SK-N-SH (cell line): ENCODE measurements around the gene SAXO1. TPM values are rescaled to one million over a fixed set of nuclear protein-coding genes. Genes with fewer than 3 reads are reported as not detected.

Experiments used
- CTCF ChIA-PET: fragments of 300-600, 350-600 bp; formaldehyde crosslinking; extraction: SDS; loops from one replicate; lab custom pipeline; 2021; lab: Yijun Ruan, JAX
- POLR2A ChIA-PET: fragments of 350-600 bp; sonication (Branson Sonifier 250); formaldehyde crosslinking; extraction: SDS; loops from one replicate; lab custom pipeline; 2020; ENCODE audit warnings: antibody characterized with exemption, inconsistent platforms; lab: Yijun Ruan, JAX
- DNase-seq: peaks from one replicate; pipeline ENCODE4 v3.0.0; 2012
- H2AFZ ChIP-seq: fragments of 200-600 bp; sonication (generic); 2 replicates; pipeline ENCODE4 v1.8.1; 2016; ENCODE audit warnings: antibody characterized with exemption, mild to moderate bottlenecking, low read depth
- H3F3A ChIP-seq: fragments of 200-600 bp; sonication (generic); replicated peaks from 2 replicates; pipeline ENCODE3; 2016; ENCODE audit warnings: antibody characterized with exemption, mild to moderate bottlenecking; ENCODE audit not compliant: insufficient read depth
- H3K27ac ChIP-seq, 2 experiments: fragments of 200-500 bp in 1 of 2; fragments of 200-600 bp in 1 of 2; sonication (Bioruptor generic) in 1 of 2; sonication (generic), shearing (Covaris generic) in 1 of 2; 2 replicates each; pipeline versions ENCODE4 v1.5.1 to v1.6.1; 2014 to 2016; ENCODE audit warnings: low read depth in 2 of 2, inconsistent platforms in 1 of 2, low read length in 1 of 2, mild to moderate bottlenecking in 1 of 2, mixed read lengths in 1 of 2
- H3K27me3 ChIP-seq: fragments of 200-600 bp; sonication (generic), shearing (Covaris generic); 2 replicates; pipeline ENCODE4 v1.6.1; 2016; ENCODE audit warnings: mixed run types; ENCODE audit not compliant: insufficient read depth
- H3K36me3 ChIP-seq, 2 experiments: fragments of 200-500 bp in 1 of 2; fragments of 200-600 bp in 1 of 2; sonication (Bioruptor generic) in 1 of 2; sonication (generic) in 1 of 2; replicated peaks in 1 of 2; 2 replicates each; pipeline versions ENCODE3 to v1.5.1; 2014 to 2016; ENCODE audit warnings: low read length in 1 of 2, mild to moderate bottlenecking in 1 of 2; ENCODE audit not compliant: insufficient read depth in 2 of 2, control insufficient read depth in 1 of 2
- H3K4me1 ChIP-seq, 2 experiments: fragments of 200-500 bp in 1 of 2; fragments of 200-600 bp in 1 of 2; sonication (Bioruptor generic) in 1 of 2; sonication (generic), shearing (Covaris generic) in 1 of 2; 2 replicates each; pipeline versions ENCODE4 v1.5.1 to v1.6.1; 2014 to 2016; ENCODE audit warnings: low read depth in 1 of 2, low read length in 1 of 2, mixed run types in 1 of 2; ENCODE audit not compliant: insufficient read depth in 2 of 2, control insufficient read depth in 1 of 2
- H3K4me2 ChIP-seq: fragments of 200-600 bp; sonication (generic), shearing (Covaris generic); 2 replicates; pipeline ENCODE4 v1.6.1; 2017; ENCODE audit warnings: mixed run types
- H3K4me3 ChIP-seq, 2 experiments: fragments of 200-500 bp in 1 of 2; fragments of 200-600 bp in 1 of 2; sonication (Bioruptor generic) in 1 of 2; sonication (generic), shearing (Covaris generic) in 1 of 2; 2 replicates each; pipeline versions ENCODE4 v1.5.1 to v1.8.1; 2014 to 2016; ENCODE audit warnings: low read depth in 2 of 2, inconsistent platforms in 1 of 2, low read length in 1 of 2, mild to moderate bottlenecking in 1 of 2, mixed read lengths in 1 of 2, moderate library complexity in 1 of 2
- H3K79me2 ChIP-seq: fragments of 200-600 bp; sonication (generic); 2 replicates; pipeline ENCODE4 v1.8.1; 2017; ENCODE audit warnings: mild to moderate bottlenecking; ENCODE audit not compliant: insufficient read depth
- H3K9ac ChIP-seq: fragments of 200-600 bp; sonication (generic); 2 replicates; pipeline ENCODE4 v1.6.1; 2017; ENCODE audit warnings: mixed run types
- H3K9me2 ChIP-seq: fragments of 200-600 bp; sonication (generic); 2 replicates; pipeline ENCODE4 v1.6.1; 2017; ENCODE audit warnings: mixed run types
- H3K9me3 ChIP-seq: fragments of 200-600 bp; sonication (generic); 2 replicates; pipeline ENCODE4 v1.6.1; 2017; ENCODE audit warnings: mixed run types, mild to moderate bottlenecking, moderate library complexity
- H4K20me1 ChIP-seq: fragments of 200-600 bp; sonication (generic); 2 replicates; pipeline ENCODE4 v1.6.1; 2017; ENCODE audit warnings: mild to moderate bottlenecking, mixed run types; ENCODE audit not compliant: insufficient read depth
- CHD2 ChIP-seq: fragments of 150-350 bp; IDR thresholded peaks from 2 replicates; pipeline ENCODE4 v1.6.1; 2018; ENCODE audit warnings: low read length; ENCODE audit not compliant: partially characterized antibody
- CTCF ChIP-seq: fragments of 200-600 bp; sonication (generic); IDR thresholded peaks from 2 replicates; pipeline ENCODE4 v1.6.1; 2017; ENCODE audit warnings: antibody characterized with exemption, mild to moderate bottlenecking, moderate library complexity
- ELF1 ChIP-seq: IDR thresholded peaks from 2 replicates; pipeline ENCODE4 v1.4.0; 2012
- EP300 ChIP-seq, 2 experiments: IDR thresholded peaks; 2 replicates each; pipeline versions ENCODE4 v1.4.0 to v1.6.1; 2012; ENCODE audit warnings: borderline replicate concordance in 1 of 2, low read depth in 1 of 2, low read length in 1 of 2
- EZH2phosphoT487 ChIP-seq: fragments of 200-600 bp; sonication (generic); IDR thresholded peaks from 2 replicates; pipeline ENCODE4 v1.6.1; 2017; ENCODE audit warnings: low read depth, mixed run types, mild to moderate bottlenecking, antibody characterized with exemption, moderate library complexity, borderline replicate concordance
- FOXJ3 ChIP-seq: sonication (generic); formaldehyde crosslinking; IDR thresholded peaks from 2 replicates; pipeline ENCODE4 v1.5.1; 2020; ENCODE audit warnings: mild to moderate bottlenecking, missing genetic modification reagents
- GABPA ChIP-seq: IDR thresholded peaks from 2 replicates; pipeline ENCODE4 v1.4.0; 2012; ENCODE audit warnings: low read depth, mild to moderate bottlenecking
- GATA2 ChIP-seq: sonication (generic); formaldehyde crosslinking; IDR thresholded peaks from 2 replicates; pipeline ENCODE4 v1.5.0; 2020; ENCODE audit warnings: mild to moderate bottlenecking, missing genetic modification reagents
- IRF3 ChIP-seq: fragments of 150-350 bp; IDR thresholded peaks from 2 replicates; pipeline ENCODE4 v1.6.1; 2016; ENCODE audit warnings: mild to moderate bottlenecking, low read depth, low read length
- JUND ChIP-seq: IDR thresholded peaks from 2 replicates; pipeline ENCODE4 v1.4.0; 2012
- MAX ChIP-seq: IDR thresholded peaks from 2 replicates; pipeline ENCODE4 v1.4.0; 2012; ENCODE audit warnings: low read depth
- MEF2A ChIP-seq: IDR thresholded peaks from 2 replicates; pipeline ENCODE4 v1.4.0; 2012; ENCODE audit warnings: low read depth, borderline replicate concordance
- NRF1 ChIP-seq: IDR thresholded peaks from 2 replicates; pipeline ENCODE4 v1.6.1; 2012; ENCODE audit warnings: low read depth, mild to moderate bottlenecking, low read length
- RCOR1 ChIP-seq: fragments of 150-350 bp; IDR thresholded peaks from 2 replicates; pipeline ENCODE4 v1.6.1; 2017; ENCODE audit warnings: antibody characterized with exemption, low read length
- RFX5 ChIP-seq: IDR thresholded peaks from 2 replicates; pipeline ENCODE4 v1.6.1; 2012; ENCODE audit warnings: mild to moderate bottlenecking, improper control_type of control experiment, low read length
- SIN3A ChIP-seq: IDR thresholded peaks from 2 replicates; pipeline ENCODE4 v1.6.1; 2012; ENCODE audit warnings: low read depth, mild to moderate bottlenecking, low read length, moderate library complexity, borderline replicate concordance
- TAF1 ChIP-seq: IDR thresholded peaks from 2 replicates; pipeline ENCODE4 v1.6.1; 2012; ENCODE audit warnings: low read depth, mild to moderate bottlenecking, low read length, moderate library complexity, borderline replicate concordance
- TCF12 ChIP-seq: IDR thresholded peaks from 2 replicates; pipeline ENCODE4 v1.4.0; 2012
- USF2 ChIP-seq: fragments of 150-350 bp; IDR thresholded peaks from 2 replicates; pipeline ENCODE4 v1.6.1; 2017; ENCODE audit warnings: antibody characterized with exemption, low read length, low read depth, borderline replicate concordance
- YY1 ChIP-seq: IDR thresholded peaks from 2 replicates; pipeline ENCODE4 v1.4.0; 2012; ENCODE audit warnings: low read depth, mild to moderate bottlenecking
- WGBS: methylation state at CpG from one replicate; pipeline ENCODE4 v1.1.6; 2017; ENCODE audit warnings: low lambda C conversion rate; 5-methylcytosine and 5-hydroxymethylcytosine counted together
- polyA plus RNA-seq, 3 experiments: library from polyadenylated mRNA; depleted of rRNA; stranded (reverse); fragments of >200 nt; gene quantifications; 2 replicates each; pipeline ENCODE4 v1.2.3, GENCODE V29; 2012

The SAXO1 gene
- polyA plus RNA-seq, 1 of the 3 experiments (the other 2 are of a cell fraction): 0.03 TPM

GRCh38 chr9:19048966-19049916 lies 16.2 kb upstream of the SAXO1 start, which contains the start of gene RRAGA (continued):
- peak; percentile 92 for TF ChIP-seq CTCF
- TF ChIP-seq NRF1: no peak
- no peak for TF ChIP-seq MEF2A
- TF ChIP-seq JUND: no peak
- no peak for TF ChIP-seq RCOR1
- peak; percentile 90 for TF ChIP-seq MAX
- no peak for TF ChIP-seq IRF3
- peak; percentile 76 for TF ChIP-seq GABPA
- no peak for TF ChIP-seq EZH2phosphoT487
- peak; percentile 59; the same call in 1 of the 2 replicates for TF ChIP-seq FOXJ3 (CRISPR knock-in tag)

GRCh38 chr9:19036611-19037010 lies 3.6 kb upstream of the SAXO1 start:
- no peak for DNase-seq
- no peak overlapping the region for H3K4me2 ChIP-seq
- 88% methylated on average over 4 of the region's 5 CpGs for WGBS
- no peak overlapping the region for H2AFZ ChIP-seq
- H3K27me3 ChIP-seq: no peaks in the 10 kb centered on the region
- POLR2A ChIA-PET: interaction anchor here (0.6 kb wide), 1 partner anchor 143 kb away, joined by 4 read pairs; no protein-coding TSS in a partner anchor
- no peaks in the 10 kb centered on the region for H3K79me2 ChIP-seq
- no peaks in the 10 kb centered on the region for H3K9me2 ChIP-seq
- H3K9me3 ChIP-seq: no peaks in the 10 kb centered on the region; the same call in 1 of the 2 replicates
- no peaks in the 10 kb centered on the region for H4K20me1 ChIP-seq
- no peaks in the 10 kb centered on the region for H3K36me3 ChIP-seq
- H3K4me3 ChIP-seq: no peak overlapping the region
- no peaks in the 10 kb centered on the region for H3F3A ChIP-seq
- H3K4me1 ChIP-seq: no peaks in the 10 kb centered on the region
- H3K9ac ChIP-seq: no peak overlapping the region
- no peak overlapping the region for H3K27ac ChIP-seq
- CTCF ChIA-PET: interaction anchor here (0.6 to 1.6 kb wide), 4 partner anchors 8 to 782 kb away, joined by 3 to 6 read pairs (median 4); no protein-coding TSS in a partner anchor
- TF ChIP-seq FOXJ3 (CRISPR knock-in tag) (no peak), TAF1 (no peak), IRF3 (no peak), GATA2 (CRISPR knock-in tag) (no peak), CHD2 (no peak), EP300 (IDR thresholded peaks at IDR 0.05; ENCODE audit: borderline replicate concordance in 1 of 2, low read depth in 1 of 2, low read length in 1 of 2) (no peak), CTCF (no peak), YY1 (no peak), USF2 (no peak), TCF12 (no peak), RFX5 (no peak), SIN3A (no peak), GABPA (no peak), MAX (no peak), MEF2A (no peak), ELF1 (no peak), EZH2phosphoT487 (no peak)
